ENCODE results near the gene CTBP2.

DNA sequence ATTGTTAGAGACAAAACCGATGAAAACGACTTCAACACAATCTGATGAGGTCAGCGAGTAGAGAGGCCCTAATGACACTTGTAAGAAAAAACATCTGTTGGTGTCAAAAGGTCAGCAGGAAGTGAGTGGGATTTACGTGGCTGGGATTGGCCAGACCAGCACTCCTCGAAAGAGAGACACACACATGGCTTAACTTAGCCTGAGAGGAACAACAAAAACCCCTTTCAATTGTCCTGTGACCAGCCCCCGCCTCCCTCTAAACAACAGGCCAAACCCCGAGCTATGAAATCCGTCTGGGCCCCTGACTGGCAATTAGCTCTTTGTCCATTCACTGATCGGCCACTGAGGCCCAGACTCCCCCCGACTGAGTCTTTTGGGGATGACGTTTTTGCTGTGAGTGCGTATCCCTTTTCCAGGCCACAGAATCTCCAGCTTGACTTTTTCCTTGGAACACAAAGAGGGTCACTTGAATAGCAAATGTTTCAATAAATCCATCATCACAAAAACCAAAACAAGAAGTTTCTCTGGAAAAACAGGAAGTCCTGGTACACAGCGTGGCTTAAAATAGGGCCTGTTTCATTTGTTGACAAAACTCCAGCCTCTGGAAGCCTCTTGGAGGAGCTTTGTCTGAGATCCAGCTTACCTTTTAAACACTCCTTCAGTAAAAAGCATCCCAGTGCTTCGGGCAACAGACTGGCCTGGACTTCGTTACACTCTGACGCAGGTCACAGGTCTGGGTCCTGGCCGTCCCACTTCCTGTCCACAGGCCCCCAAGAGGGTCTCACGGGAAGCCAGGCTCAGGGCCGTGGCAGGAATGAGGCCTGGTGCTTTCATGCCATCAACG lies 103.0 kb downstream of the CTBP2 start:
- TF ChIP-seq TAF1 (IDR thresholded peaks at IDR 0.05; ENCODE audit: low read depth) (no peak), EGR1 (IDR thresholded peaks at IDR 0.05) (no peak), CEBPB (IDR thresholded peaks at IDR 0.05) (no peak)
- TF ChIP-seq, protein P1, sequence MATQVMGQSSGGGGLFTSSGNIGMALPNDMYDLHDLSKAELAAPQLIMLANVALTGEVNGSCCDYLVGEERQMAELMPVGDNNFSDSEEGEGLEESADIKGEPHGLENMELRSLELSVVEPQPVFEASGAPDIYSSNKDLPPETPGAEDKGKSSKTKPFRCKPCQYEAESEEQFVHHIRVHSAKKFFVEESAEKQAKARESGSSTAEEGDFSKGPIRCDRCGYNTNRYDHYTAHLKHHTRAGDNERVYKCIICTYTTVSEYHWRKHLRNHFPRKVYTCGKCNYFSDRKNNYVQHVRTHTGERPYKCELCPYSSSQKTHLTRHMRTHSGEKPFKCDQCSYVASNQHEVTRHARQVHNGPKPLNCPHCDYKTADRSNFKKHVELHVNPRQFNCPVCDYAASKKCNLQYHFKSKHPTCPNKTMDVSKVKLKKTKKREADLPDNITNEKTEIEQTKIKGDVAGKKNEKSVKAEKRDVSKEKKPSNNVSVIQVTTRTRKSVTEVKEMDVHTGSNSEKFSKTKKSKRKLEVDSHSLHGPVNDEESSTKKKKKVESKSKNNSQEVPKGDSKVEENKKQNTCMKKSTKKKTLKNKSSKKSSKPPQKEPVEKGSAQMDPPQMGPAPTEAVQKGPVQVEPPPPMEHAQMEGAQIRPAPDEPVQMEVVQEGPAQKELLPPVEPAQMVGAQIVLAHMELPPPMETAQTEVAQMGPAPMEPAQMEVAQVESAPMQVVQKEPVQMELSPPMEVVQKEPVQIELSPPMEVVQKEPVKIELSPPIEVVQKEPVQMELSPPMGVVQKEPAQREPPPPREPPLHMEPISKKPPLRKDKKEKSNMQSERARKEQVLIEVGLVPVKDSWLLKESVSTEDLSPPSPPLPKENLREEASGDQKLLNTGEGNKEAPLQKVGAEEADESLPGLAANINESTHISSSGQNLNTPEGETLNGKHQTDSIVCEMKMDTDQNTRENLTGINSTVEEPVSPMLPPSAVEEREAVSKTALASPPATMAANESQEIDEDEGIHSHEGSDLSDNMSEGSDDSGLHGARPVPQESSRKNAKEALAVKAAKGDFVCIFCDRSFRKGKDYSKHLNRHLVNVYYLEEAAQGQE (IDR thresholded peaks at IDR 0.05; ENCODE audit: low read depth): no peak

All from Ishikawa (cell line).